H1 (cell line): ENCODE measurements around the gene COL25A1. TPM values are rescaled to one million over a fixed set of nuclear protein-coding genes. Genes with fewer than 3 reads are reported as not detected.

Source experiments
- CTCF ChIA-PET: fragments of 300-600 bp; sonication (Branson Sonifier 250); formaldehyde crosslinking; loops from one replicate; lab custom pipeline; 2021; ENCODE audit not compliant: partially characterized antibody; lab: Charles Lee
- POLR2A ChIA-PET: fragments of 300-600 bp; sonication (Branson Sonifier 250); formaldehyde crosslinking; loops from one replicate; lab custom pipeline; 2021; ENCODE audit warnings: inconsistent platforms; ENCODE audit not compliant: partially characterized antibody; lab: Charles Lee
- DNase-seq, 2 experiments: peaks; one replicate each; pipeline versions ENCODE4 v3.0.0 to v3.0.0-alpha.2; 2010 to 2022; ENCODE audit warnings: low spot score in 2 of 2, low read depth in 1 of 2, mixed read lengths in 1 of 2
- FAIRE-seq: peaks from 2 replicates; lab custom pipeline; 2011; peaks lifted over from hg19 to GRCh38; lab: Jason Lieb, UNC
- H2AFZ ChIP-seq: 2 replicates; pipeline ENCODE4 v1.8.1; 2012; ENCODE audit warnings: low read length, inconsistent platforms
- H2AK5ac ChIP-seq: 2 replicates; pipeline ENCODE4 v1.6.1; 2013; ENCODE audit warnings: low read depth, low read length
- H2BK120ac ChIP-seq: replicated peaks from 2 replicates; pipeline ENCODE3; 2013; ENCODE audit warnings: low read depth, low read length, inconsistent platforms
- H2BK12ac ChIP-seq: 2 replicates; pipeline ENCODE4 v1.6.1; 2013; ENCODE audit warnings: low read depth, low read length
- H2BK15ac ChIP-seq: 2 replicates; pipeline ENCODE4 v1.6.1; 2013; ENCODE audit warnings: low read length
- H2BK20ac ChIP-seq: 2 replicates; pipeline ENCODE4 v1.6.1; 2013; ENCODE audit warnings: low read length
- H2BK5ac ChIP-seq: 2 replicates; pipeline ENCODE4 v1.6.1; 2013; ENCODE audit warnings: low read depth, low read length
- H3K14ac ChIP-seq: 2 replicates; pipeline ENCODE4 v1.6.1; 2013; ENCODE audit warnings: inconsistent platforms; ENCODE audit not compliant: insufficient read length
- H3K18ac ChIP-seq: 2 replicates; pipeline ENCODE4 v1.6.1; 2013; ENCODE audit warnings: low read length; ENCODE audit errors: extremely low read depth
- H3K23ac ChIP-seq: 2 replicates; pipeline ENCODE4 v1.6.1; 2013; ENCODE audit warnings: inconsistent platforms; ENCODE audit not compliant: insufficient read length
- H3K23me2 ChIP-seq: 2 replicates; pipeline ENCODE4 v1.6.1; 2013; ENCODE audit warnings: low read depth, low read length
- H3K27ac ChIP-seq: 2 replicates; pipeline ENCODE4 v1.6.1; 2011; ENCODE audit warnings: low read depth, low read length, inconsistent platforms
- H3K27me3 ChIP-seq, 4 experiments: replicated peaks in 1 of 4; 1 replicate in 1 of 4; 2 replicates in 3 of 4; pipeline versions ENCODE4 v1.6.1 to v1.8.1; 2011 to 2013; ENCODE audit warnings: low read length in 3 of 4, mild to moderate bottlenecking in 3 of 4, inconsistent platforms in 2 of 4, mixed read lengths in 2 of 4, moderate library complexity in 1 of 4; ENCODE audit not compliant: control insufficient read depth in 3 of 4, insufficient read depth in 3 of 4; ENCODE audit errors: extremely low read depth in 1 of 4
- H3K36me3 ChIP-seq, 4 experiments: 2 replicates each; pipeline versions ENCODE4 v1.6.1 to v1.8.1; 2011 to 2013; ENCODE audit warnings: mild to moderate bottlenecking in 4 of 4, low read length in 3 of 4, moderate library complexity in 2 of 4, control low read depth in 1 of 4, inconsistent platforms in 1 of 4; ENCODE audit not compliant: insufficient read depth in 4 of 4, control insufficient read depth in 2 of 4
- H3K4ac ChIP-seq: replicated peaks from 2 replicates; pipeline ENCODE3; 2013; ENCODE audit warnings: low read length, low read depth, mixed read lengths, inconsistent platforms; ENCODE audit not compliant: insufficient read length
- H3K4me1 ChIP-seq, 4 experiments: replicated peaks in 1 of 4; 1 replicate in 1 of 4; 2 replicates in 3 of 4; pipeline versions ENCODE4 v1.6.1 to v1.8.1; 2011 to 2013; ENCODE audit warnings: low read length in 3 of 4, inconsistent platforms in 2 of 4, mixed read lengths in 1 of 4; ENCODE audit not compliant: insufficient read depth in 4 of 4, control insufficient read depth in 3 of 4
- H3K4me2 ChIP-seq, 2 experiments: 2 replicates each; pipeline versions ENCODE4 v1.6.1 to v1.8.1; 2011 to 2013; ENCODE audit warnings: low read depth in 2 of 2, low read length in 2 of 2, control low read depth in 1 of 2, inconsistent platforms in 1 of 2, mild to moderate bottlenecking in 1 of 2; ENCODE audit not compliant: insufficient read depth in 1 of 2
- H3K4me3 ChIP-seq, 4 experiments: fragments of 200-600, 300-600 bp in 1 of 4; sonication (generic), shearing (Covaris generic), sonication (Bioruptor Twin) in 1 of 4; 2 replicates each; pipeline versions ENCODE4 v1.5.1 to v1.8.1; 2011 to 2016; ENCODE audit warnings: low read length in 4 of 4, low read depth in 3 of 4, control low read depth in 2 of 4, inconsistent platforms in 2 of 4, mild to moderate bottlenecking in 2 of 4, mixed read lengths in 1 of 4, moderate library complexity in 1 of 4; ENCODE audit not compliant: insufficient read depth in 2 of 4; ENCODE audit errors: extremely low read depth in 1 of 4
- H3K56ac ChIP-seq: replicated peaks from 2 replicates; pipeline ENCODE3; 2013; ENCODE audit warnings: low read depth, mild to moderate bottlenecking, mixed read lengths, low read length, inconsistent platforms; ENCODE audit not compliant: insufficient read length
- H3K79me1 ChIP-seq: 2 replicates; pipeline ENCODE4 v1.6.1; 2013; ENCODE audit warnings: low read depth, low read length, control low read depth
- H3K79me2 ChIP-seq, 2 experiments: 2 replicates each; pipeline versions ENCODE4 v1.6.1 to v1.8.1; 2012 to 2013; ENCODE audit warnings: low read length in 2 of 2, mild to moderate bottlenecking in 2 of 2, inconsistent platforms in 1 of 2; ENCODE audit not compliant: insufficient read depth in 2 of 2, control insufficient read depth in 1 of 2
- H3K9ac ChIP-seq, 4 experiments: replicated peaks in 1 of 4; 1 replicate in 1 of 4; 2 replicates in 3 of 4; pipeline versions ENCODE4 v1.6.1 to v1.8.1; 2011 to 2013; ENCODE audit warnings: low read depth in 3 of 4, low read length in 3 of 4, control low read depth in 2 of 4, mild to moderate bottlenecking in 2 of 4, moderate library complexity in 2 of 4, inconsistent platforms in 1 of 4; ENCODE audit errors: extremely low read depth in 1 of 4
- H3K9me3 ChIP-seq, 2 experiments: 2 replicates each; pipeline versions ENCODE4 v1.6.1 to v1.8.1; 2012 to 2013; ENCODE audit warnings: mild to moderate bottlenecking in 2 of 2, moderate library complexity in 2 of 2, control low read depth in 1 of 2, inconsistent platforms in 1 of 2, low read depth in 1 of 2, low read length in 1 of 2, mixed read lengths in 1 of 2; ENCODE audit not compliant: insufficient read depth in 2 of 2
- H4K20me1 ChIP-seq, 2 experiments: replicated peaks in 1 of 2; 2 replicates each; pipeline versions ENCODE3 to v1.8.1; 2011 to 2013; ENCODE audit warnings: inconsistent platforms in 2 of 2, low read length in 2 of 2, mild to moderate bottlenecking in 1 of 2; ENCODE audit not compliant: insufficient read depth in 2 of 2, control insufficient read depth in 1 of 2
- H4K5ac ChIP-seq: 2 replicates; pipeline ENCODE4 v1.6.1; 2013; ENCODE audit warnings: low read length, low read depth, mixed read lengths, inconsistent platforms; ENCODE audit not compliant: insufficient read length
- H4K8ac ChIP-seq: 2 replicates; pipeline ENCODE4 v1.8.0; 2013; ENCODE audit warnings: mild to moderate bottlenecking, moderate library complexity, low read length, inconsistent platforms; ENCODE audit not compliant: insufficient read depth; ENCODE audit errors: extremely low read depth
- H4K91ac ChIP-seq: replicated peaks from 2 replicates; pipeline ENCODE3; 2013; ENCODE audit warnings: low read length, mixed read lengths, inconsistent platforms; ENCODE audit not compliant: insufficient read length
- ASH2L ChIP-seq: fragments of 200-600, 300-600 bp; sonication (generic); IDR thresholded peaks from one replicate; pipeline ENCODE4 v1.7.1; 2017; ENCODE audit warnings: low read length
- BCL11A ChIP-seq, 2 experiments: IDR thresholded peaks; one replicate each; pipeline ENCODE4 v1.6.1; 2011; ENCODE audit warnings: low read depth in 2 of 2, low read length in 2 of 2, mild to moderate bottlenecking in 2 of 2
- CBX8 ChIP-seq: fragments of 300-800, 300-1000 bp; sonication (generic); IDR thresholded peaks from 2 replicates; pipeline ENCODE4 v1.7.1; 2016; ENCODE audit warnings: low read depth, low read length, borderline replicate concordance
- CTBP2 ChIP-seq: IDR thresholded peaks from 2 replicates; pipeline ENCODE4 v1.7.0; 2011; ENCODE audit warnings: borderline replicate concordance, mild to moderate bottlenecking, moderate library complexity, mixed read lengths, low read length; ENCODE audit not compliant: insufficient read depth, insufficient read length
- RBBP5 ChIP-seq: IDR thresholded peaks from 2 replicates; pipeline ENCODE4 v1.7.1; 2012; ENCODE audit warnings: low read depth, mild to moderate bottlenecking, inconsistent platforms, low read length, moderate library complexity, borderline replicate concordance
- SIN3A ChIP-seq, 2 experiments: IDR thresholded peaks in 1 of 2; conservative IDR thresholded peaks in 1 of 2; 2 replicates each; pipeline ENCODE4 v1.6.1; 2011 to 2012; ENCODE audit warnings: low read length in 2 of 2, improper control_type of control experiment in 1 of 2, low read depth in 1 of 2, mild to moderate bottlenecking in 1 of 2
- SUZ12 ChIP-seq: fragments of 200-600 bp; sonication (generic); IDR thresholded peaks from 2 replicates; pipeline ENCODE4 v1.6.1; 2012; ENCODE audit warnings: mild to moderate bottlenecking, inconsistent platforms, low read length, moderate library complexity, mixed read lengths
- TAF7 ChIP-seq: optimal IDR thresholded peaks from 2 replicates; pipeline ENCODE3; 2011; ENCODE audit warnings: low read depth, mild to moderate bottlenecking, inconsistent platforms, low read length, moderate library complexity, borderline replicate concordance
- TBP ChIP-seq: IDR thresholded peaks from 2 replicates; pipeline ENCODE4 v1.6.1; 2011; ENCODE audit warnings: low read depth, low read length, improper control_type of control experiment
- WGBS, 2 experiments: shearing (Covaris generic) in 1 of 2; methylation state at CpG; one replicate each; pipeline versions ENCODE4 v1.1.6 to v1.1.7; 2013 to 2015; ENCODE audit warnings: low lambda C conversion rate in 2 of 2, mixed read lengths in 2 of 2, inconsistent platforms in 1 of 2, low coverage in 1 of 2, missing lambda C conversion rate in 1 of 2; ENCODE audit not compliant: insufficient replicate concordance in 2 of 2, insufficient coverage in 1 of 2, insufficient read length in 1 of 2; ENCODE audit errors: extremely low coverage in 1 of 2, missing lambda C conversion rate in 1 of 2; 5-methylcytosine and 5-hydroxymethylcytosine counted together
- polyA plus RNA-seq, 7 experiments: library from polyadenylated mRNA; depleted of rRNA in 3 of 7; stranded (reverse) in 5 of 7; unstranded in 2 of 7; fragments of >200 nt in 5 of 7; fragments of 200-250 nt in 2 of 7; gene quantifications; 1 replicate in 5 of 7; 2 replicates in 1 of 7; 4 replicates in 1 of 7; pipeline versions ENCODE4 v1.2.1 to v1.2.3, GENCODE V29; 2011 to 2013; ENCODE audit warnings: missing spikeins in 2 of 7, mixed read lengths in 2 of 7
- total RNA-seq: library from RNA; stranded (reverse); fragmentation: NEBNext Ultra II Directional; extraction: Animal tissue kit (Norgen Biotek cat#: 25700); gene quantifications from 2 replicates; pipeline ENCODE4 v1.2.1, GENCODE V29; 2021
- TF ChIP-seq, protein P1 (sequence below): IDR thresholded peaks from 2 replicates; pipeline ENCODE4 v1.6.1; 2012; ENCODE audit warnings: inconsistent platforms
- TF ChIP-seq, protein P2 (sequence below): IDR thresholded peaks from 2 replicates; pipeline ENCODE4 v1.6.1; 2011; ENCODE audit warnings: low read depth, mild to moderate bottlenecking, low read length; ENCODE audit not compliant: insufficient read depth

Gene COL25A1
- total and polyA plus RNA-seq, 2 of the 8 experiments (the other 6 are each of a cell fraction or from before 2014, with no cell fraction given) = 1.1 to 8.3 TPM

GRCh38 chr4:108965472-108966076 is 336.9 kb downstream of the COL25A1 start:
- H3K9me3 ChIP-seq = no peaks in the 10 kb centered on the region
- H3K4me2 ChIP-seq = no peak overlapping the region
- no peak overlapping the region for H2BK20ac ChIP-seq
- no peak overlapping the region for H3K4ac ChIP-seq
- 96% methylated on average over 3 of the region's 3 CpGs; no CpG with 5 or more reads in 1 of the 2 experiments for WGBS, 2 experiments
- no peak overlapping the region for H3K14ac ChIP-seq
- no peaks in the 10 kb centered on the region for H3K79me1 ChIP-seq
- no peaks in the 10 kb centered on the region for H3K79me2 ChIP-seq
- no peak overlapping the region for H2BK120ac ChIP-seq
- ChIA-PET CTCF (no interaction called here), POLR2A (no interaction called here)
- no peak overlapping the region for H3K27ac ChIP-seq
- H3K36me3 ChIP-seq = no peaks in the 10 kb centered on the region
- no peaks in the 10 kb centered on the region; the same call in 1 of the 2 replicates for H3K23me2 ChIP-seq
- H3K56ac ChIP-seq = no peak overlapping the region
- H4K8ac ChIP-seq = no peak overlapping the region
- no peak overlapping the region for H2AK5ac ChIP-seq
- no peak overlapping the region for H4K91ac ChIP-seq
- H3K4me1 ChIP-seq = peaks cover 0 to 3% (median 1%) of the 10 kb centered on the region in 4 experiments; a peak in 1 of 7 replicates
- no peaks in the 10 kb centered on the region for H4K20me1 ChIP-seq
- no peak overlapping the region for H2BK15ac ChIP-seq
- no peak overlapping the region for H2BK5ac ChIP-seq
- H3K27me3 ChIP-seq = no peaks in the 10 kb centered on the region
- no peak overlapping the region for H2BK12ac ChIP-seq
- H3K4me3 ChIP-seq = no peak overlapping the region
- no peak overlapping the region for H2AFZ ChIP-seq
- no peak overlapping the region for H3K18ac ChIP-seq
- H3K9ac ChIP-seq = no peak overlapping the region
- no peak overlapping the region for H4K5ac ChIP-seq
- DNase-seq = no peak
- FAIRE-seq = no peak
- H3K23ac ChIP-seq = no peak overlapping the region
- TF ChIP-seq CBX8 (no peak), BCL11A (IDR thresholded peaks at IDR 0.05; ENCODE audit: low read depth in 2 of 2, low read length in 2 of 2) (no peak), CTBP2 (no peak), SIN3A (conservative IDR thresholded peaks at IDR 0.05 in 1 of 2, IDR thresholded peaks at IDR 0.05 in 1 of 2; ENCODE audit: low read depth in 1 of 2, low read length in 2 of 2) (no peak), TBP (no peak), ASH2L (no peak), RBBP5 (no peak), TAF7 (no peak), SUZ12 (no peak)
- TF ChIP-seq, protein P1, sequence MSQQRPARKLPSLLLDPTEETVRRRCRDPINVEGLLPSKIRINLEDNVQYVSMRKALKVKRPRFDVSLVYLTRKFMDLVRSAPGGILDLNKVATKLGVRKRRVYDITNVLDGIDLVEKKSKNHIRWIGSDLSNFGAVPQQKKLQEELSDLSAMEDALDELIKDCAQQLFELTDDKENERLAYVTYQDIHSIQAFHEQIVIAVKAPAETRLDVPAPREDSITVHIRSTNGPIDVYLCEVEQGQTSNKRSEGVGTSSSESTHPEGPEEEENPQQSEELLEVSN = no peak
- TF ChIP-seq, protein P2, sequence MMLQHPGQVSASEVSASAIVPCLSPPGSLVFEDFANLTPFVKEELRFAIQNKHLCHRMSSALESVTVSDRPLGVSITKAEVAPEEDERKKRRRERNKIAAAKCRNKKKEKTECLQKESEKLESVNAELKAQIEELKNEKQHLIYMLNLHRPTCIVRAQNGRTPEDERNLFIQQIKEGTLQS = no peak
